Activated effector memory CD4-positive, alpha-beta T cell treated with Interleukin-2 at 50 U/mL for 16 hours (primary cell): ENCODE data around the gene CDCP2.

Source experiments
- DNase-seq: peaks from one replicate; pipeline ENCODE4 v3.0.0-alpha.2; 2020

Gene CDCP2

GRCh38 chr1:54136269-54136896 lies 16.4 kb downstream of the CDCP2 start:
- DNase-seq = no peak

- no peak for DNase-seq
These were observed 17.2 kb downstream of the CDCP2 start for GRCh38 chr1:54135436-54136120.

- DNase-seq = no peak
These were observed 18.5 kb downstream of the CDCP2 start for GRCh38 chr1:54134295-54134694.

GRCh38 chr1:54132495-54132894 lies 20.3 kb downstream of the CDCP2 start:
- DNase-seq = no peak

- DNase-seq = no peak
These were observed 21.4 kb downstream of the CDCP2 start for GRCh38 chr1:54131419-54131818.

GRCh38 chr1:54129858-54130257 lies 22.9 kb downstream of the CDCP2 start:
- no peak for DNase-seq

GRCh38 chr1:54127594-54128300 lies 25.1 kb downstream of the CDCP2 start:
- no peak for DNase-seq

- DNase-seq = no peak
These were observed 26.5 kb downstream of the CDCP2 start for GRCh38 chr1:54126271-54126815.

- no peak for DNase-seq
These were observed 27.3 kb downstream of the CDCP2 start for GRCh38 chr1:54125386-54126070.

GRCh38 chr1:54124906-54125305 lies 27.9 kb downstream of the CDCP2 start:
- no peak for DNase-seq

- no peak for DNase-seq
These were observed 28.3 kb downstream of the CDCP2 start for GRCh38 chr1:54124472-54124871.

GRCh38 chr1:54122992-54123391 lies 29.8 kb downstream of the CDCP2 start:
- DNase-seq = no peak

GRCh38 chr1:54122135-54122751 lies 30.6 kb downstream of the CDCP2 start:
- DNase-seq = no peak

- DNase-seq = peak; percentile 36
These were observed 31.2 kb downstream of the CDCP2 start for GRCh38 chr1:54121482-54122134.

- no peak for DNase-seq
These were observed 31.9 kb downstream of the CDCP2 start for GRCh38 chr1:54120698-54121481.

- DNase-seq = no peak
These were observed 32.6 kb downstream of the CDCP2 start for GRCh38 chr1:54120018-54120697.

GRCh38 chr1:54118704-54119103 lies 34.1 kb downstream of the CDCP2 start:
- no peak for DNase-seq

GRCh38 chr1:54117815-54118563 lies 34.8 kb downstream of the CDCP2 start:
- DNase-seq = no peak

- no peak for DNase-seq
These were observed 37.3 kb downstream of the CDCP2 start for GRCh38 chr1:54115520-54115919.

- no peak for DNase-seq
These were observed 37.8 kb downstream of the CDCP2 start for GRCh38 chr1:54114955-54115354.
